Astrocyte (in vitro differentiated cells and primary cell): ENCODE measurements around the gene SFR1. TPM values are rescaled to one million over a fixed set of nuclear protein-coding genes. Genes with fewer than 3 reads are reported as not detected.

Experiments used
- DNase-seq: peaks from one replicate; pipeline ENCODE4 v3.0.0-alpha.2; 2010; ENCODE audit warnings: low read depth
- FAIRE-seq: peaks from 2 replicates; lab custom pipeline; 2011; peaks lifted over from hg19 to GRCh38; lab: Jason Lieb, UNC
- H2AFZ ChIP-seq: 2 replicates; pipeline ENCODE4 v1.6.0; 2012; ENCODE audit warnings: low read depth, low read length, inconsistent platforms
- H3K27ac ChIP-seq: 2 replicates; pipeline ENCODE4 v1.5.1; 2011; ENCODE audit warnings: low read depth, low read length, inconsistent platforms
- H3K27me3 ChIP-seq: 2 replicates; pipeline ENCODE4 v1.6.0; 2011; ENCODE audit warnings: low read length, inconsistent platforms; ENCODE audit not compliant: insufficient read depth
- H3K36me3 ChIP-seq: 2 replicates; pipeline ENCODE4 v1.5.1; 2011; ENCODE audit warnings: low read length, inconsistent platforms; ENCODE audit not compliant: insufficient read depth
- H3K4me1 ChIP-seq: 2 replicates; pipeline ENCODE4 v1.5.1; 2011; ENCODE audit warnings: low read length, inconsistent platforms; ENCODE audit not compliant: insufficient read depth
- H3K4me2 ChIP-seq: 2 replicates; pipeline ENCODE4 v1.6.0; 2012; ENCODE audit warnings: low read length, inconsistent platforms
- H3K4me3 ChIP-seq: 2 replicates; pipeline ENCODE4 v1.5.1; 2011; ENCODE audit warnings: low read depth, mild to moderate bottlenecking, low read length, inconsistent platforms; ENCODE audit not compliant: insufficient read depth
- H3K79me2 ChIP-seq: 2 replicates; pipeline ENCODE4 v1.6.0; 2012; ENCODE audit warnings: mild to moderate bottlenecking, low read length, inconsistent platforms; ENCODE audit not compliant: insufficient read depth
- H3K9ac ChIP-seq: 2 replicates; pipeline ENCODE4 v1.6.0; 2012; ENCODE audit warnings: mild to moderate bottlenecking, low read length, inconsistent platforms
- H3K9me3 ChIP-seq: 2 replicates; pipeline ENCODE4 v1.5.1; 2012; ENCODE audit warnings: low read depth, mild to moderate bottlenecking, low read length, inconsistent platforms; ENCODE audit not compliant: insufficient read depth
- H4K20me1 ChIP-seq: 2 replicates; pipeline ENCODE4 v1.6.0; 2012; ENCODE audit warnings: low read length, inconsistent platforms; ENCODE audit not compliant: insufficient read depth
- H3K27ac Mint-ChIP-seq: one replicate; pipeline ENCODE4 v1.8.0; 2021; ENCODE audit warnings: mild to moderate bottlenecking, mixed read lengths; ENCODE audit not compliant: unreplicated experiment
- H3K27me3 Mint-ChIP-seq: one replicate; pipeline ENCODE4 v1.8.0; 2021; ENCODE audit warnings: low read depth, mixed read lengths; ENCODE audit not compliant: unreplicated experiment
- H3K36me3 Mint-ChIP-seq: one replicate; pipeline ENCODE4 v1.8.0; 2021; ENCODE audit warnings: low read depth, mixed read lengths; ENCODE audit not compliant: unreplicated experiment
- H3K4me1 Mint-ChIP-seq: one replicate; pipeline ENCODE4 v1.8.0; 2021; ENCODE audit warnings: low read depth, mixed read lengths; ENCODE audit not compliant: unreplicated experiment
- H3K4me3 Mint-ChIP-seq: one replicate; pipeline ENCODE4 v1.8.0; 2021; ENCODE audit warnings: mild to moderate bottlenecking, moderate library complexity, mixed read lengths; ENCODE audit not compliant: unreplicated experiment
- H3K9me3 Mint-ChIP-seq: one replicate; pipeline ENCODE4 v1.8.0; 2021; ENCODE audit warnings: mild to moderate bottlenecking, mixed read lengths; ENCODE audit not compliant: unreplicated experiment
- CTCF ChIP-seq: IDR thresholded peaks from 2 replicates; pipeline ENCODE4 v1.5.1; 2011; ENCODE audit warnings: low read depth, mild to moderate bottlenecking, inconsistent platforms, low read length, moderate library complexity; ENCODE audit not compliant: insufficient read depth
- EZH2 ChIP-seq: IDR thresholded peaks from 2 replicates; pipeline ENCODE4 v1.6.1; 2012; ENCODE audit warnings: mild to moderate bottlenecking, low read length, inconsistent platforms; ENCODE audit not compliant: insufficient read depth
- total RNA-seq: library from RNA; stranded (reverse); gene quantifications from 2 replicates; pipeline ENCODE4 v1.2.1, GENCODE V29; 2021

Gene SFR1
- total RNA-seq, 1 donor from 2014 or later: 3.6 TPM

DNA sequence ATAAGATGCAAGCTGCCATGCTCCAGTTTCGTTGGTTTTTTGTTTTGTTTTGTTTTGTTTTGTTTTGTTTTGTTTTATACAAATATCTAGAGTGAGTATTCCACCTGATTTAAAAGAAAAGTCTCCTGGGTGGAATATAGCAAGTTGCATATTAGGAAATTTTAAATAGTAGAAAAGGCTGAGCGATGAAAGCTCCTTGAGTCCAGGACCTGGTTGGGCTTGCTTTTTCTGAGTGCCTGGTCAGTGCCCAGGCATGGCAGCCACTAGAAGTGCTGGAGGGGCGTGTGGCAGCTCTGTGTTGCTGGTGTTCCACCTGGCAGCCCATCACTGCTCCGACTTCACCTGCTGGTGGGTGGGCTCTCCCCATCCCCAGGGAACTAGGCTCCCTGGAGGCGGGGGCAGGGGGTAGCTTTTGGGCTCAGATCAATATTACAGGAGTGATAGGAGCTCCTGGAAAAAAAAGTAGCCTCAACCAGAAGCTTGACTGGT lies 44.3 kb upstream of the SFR1 start:
- Histone ChIP-seq H3K4me2 (no peak overlapping the region), H4K20me1 (no peaks in the 10 kb centered on the region), H3K27ac (no peak overlapping the region), H3K36me3 (no peaks in the 10 kb centered on the region), H3K9me3 (no peaks in the 10 kb centered on the region), H2AFZ (no peak overlapping the region), H3K4me3 (no peak overlapping the region), H3K9ac (no peak overlapping the region), H3K27me3 (no peaks in the 10 kb centered on the region), H3K79me2 (no peaks in the 10 kb centered on the region), H3K4me1 (no peaks in the 10 kb centered on the region)
- TF ChIP-seq CTCF: no peak
- TF ChIP-seq EZH2: no peak
- no peaks in the 10 kb centered on the region for H3K4me1 Mint-ChIP-seq
- no peak overlapping the region for H3K27ac Mint-ChIP-seq
- H3K9me3 Mint-ChIP-seq: no peaks in the 10 kb centered on the region
- H3K36me3 Mint-ChIP-seq: no peaks in the 10 kb centered on the region
- no peaks in the 10 kb centered on the region for H3K27me3 Mint-ChIP-seq
- FAIRE-seq: no peak
- H3K4me3 Mint-ChIP-seq: no peak overlapping the region
- no peak for DNase-seq

DNA sequence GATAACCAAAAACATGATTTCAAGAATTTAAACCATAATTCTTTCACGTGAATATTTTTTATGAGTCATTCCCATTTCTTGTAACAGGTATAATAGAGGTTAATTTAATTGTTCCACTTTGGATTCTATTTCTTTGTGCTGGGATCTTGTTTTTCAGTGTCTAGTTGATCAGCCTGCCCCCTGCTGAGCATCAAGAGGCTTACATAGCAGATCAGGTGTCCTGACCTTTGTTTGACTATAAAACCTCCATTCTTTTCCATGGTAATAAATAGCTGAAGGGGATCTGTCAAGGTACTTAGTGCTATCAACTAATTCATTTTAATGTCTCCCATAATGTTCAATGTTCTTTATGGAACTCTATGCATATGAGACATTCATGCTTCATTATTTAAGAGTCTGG lies 41.2 kb upstream of the SFR1 start:
- TF ChIP-seq EZH2 (no peak), CTCF (peak; percentile 24)
- Mint-ChIP-seq H3K27ac (no peak overlapping the region), H3K4me1 (no peaks in the 10 kb centered on the region), H3K36me3 (no peaks in the 10 kb centered on the region), H3K9me3 (no peaks in the 10 kb centered on the region), H3K27me3 (no peaks in the 10 kb centered on the region), H3K4me3 (no peak overlapping the region)
- Histone ChIP-seq H3K27me3 (no peaks in the 10 kb centered on the region), H3K79me2 (no peaks in the 10 kb centered on the region), H3K9ac (no peak overlapping the region), H3K27ac (no peak overlapping the region), H3K4me2 (no peak overlapping the region), H2AFZ (no peak overlapping the region), H4K20me1 (no peaks in the 10 kb centered on the region), H3K4me3 (no peak overlapping the region), H3K4me1 (no peaks in the 10 kb centered on the region), H3K36me3 (no peaks in the 10 kb centered on the region), H3K9me3 (no peaks in the 10 kb centered on the region)
- DNase-seq (no peak), FAIRE-seq (no peak)

DNA sequence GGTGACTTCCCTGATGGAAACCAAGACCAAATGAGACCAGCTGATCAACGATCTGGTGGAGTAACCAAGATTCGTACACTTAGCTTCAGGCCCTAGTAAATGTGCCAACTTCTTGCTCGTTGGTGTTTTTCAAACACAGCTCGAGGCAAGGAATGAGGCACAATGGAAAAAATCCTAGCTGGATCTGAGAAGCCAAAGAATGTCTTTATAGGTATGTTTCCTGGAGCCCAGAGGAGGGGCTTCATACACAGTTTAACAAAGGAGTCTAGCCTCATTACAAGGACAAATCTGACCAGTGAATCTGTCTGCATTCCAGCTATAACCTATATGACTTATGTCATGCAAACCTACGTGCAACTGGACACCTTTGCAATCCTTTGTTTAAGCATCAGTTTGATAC lies 40.0 kb upstream of the SFR1 start:
- H3K27me3 Mint-ChIP-seq: no peaks in the 10 kb centered on the region
- H3K9me3 Mint-ChIP-seq: no peaks in the 10 kb centered on the region
- no peak overlapping the region for H3K27ac Mint-ChIP-seq
- no peaks in the 10 kb centered on the region for H3K27me3 ChIP-seq
- no peaks in the 10 kb centered on the region for H3K79me2 ChIP-seq
- H3K4me3 Mint-ChIP-seq: no peak overlapping the region
- no peaks in the 10 kb centered on the region for H3K9me3 ChIP-seq
- H3K27ac ChIP-seq: no peak overlapping the region
- H3K4me3 ChIP-seq: no peak overlapping the region
- FAIRE-seq (no peak), DNase-seq (no peak)
- peaks cover 2% of the 10 kb centered on the region for H3K4me1 Mint-ChIP-seq
- no peaks in the 10 kb centered on the region for H3K4me1 ChIP-seq
- no peak overlapping the region for H2AFZ ChIP-seq
- H3K36me3 Mint-ChIP-seq: no peaks in the 10 kb centered on the region
- H3K36me3 ChIP-seq: no peaks in the 10 kb centered on the region
- H4K20me1 ChIP-seq: no peaks in the 10 kb centered on the region
- TF ChIP-seq CTCF (no peak), EZH2 (no peak)
- no peak overlapping the region for H3K9ac ChIP-seq
- no peak overlapping the region for H3K4me2 ChIP-seq
